ENCODE data around the gene PTTG1. TPM values are rescaled to one million over a fixed set of nuclear protein-coding genes. Genes with fewer than 3 reads are reported as not detected.
A peak's percentile ranks its signal among the peaks of the same experiment; 100 is the strongest.

PTTG1 gene
- total and polyA plus RNA-seq, 9 of the 15 experiments (the other 6 are each of a cell fraction or from before 2014, with no cell fraction given): 193 to 1,088 (median 349) TPM

DNA sequence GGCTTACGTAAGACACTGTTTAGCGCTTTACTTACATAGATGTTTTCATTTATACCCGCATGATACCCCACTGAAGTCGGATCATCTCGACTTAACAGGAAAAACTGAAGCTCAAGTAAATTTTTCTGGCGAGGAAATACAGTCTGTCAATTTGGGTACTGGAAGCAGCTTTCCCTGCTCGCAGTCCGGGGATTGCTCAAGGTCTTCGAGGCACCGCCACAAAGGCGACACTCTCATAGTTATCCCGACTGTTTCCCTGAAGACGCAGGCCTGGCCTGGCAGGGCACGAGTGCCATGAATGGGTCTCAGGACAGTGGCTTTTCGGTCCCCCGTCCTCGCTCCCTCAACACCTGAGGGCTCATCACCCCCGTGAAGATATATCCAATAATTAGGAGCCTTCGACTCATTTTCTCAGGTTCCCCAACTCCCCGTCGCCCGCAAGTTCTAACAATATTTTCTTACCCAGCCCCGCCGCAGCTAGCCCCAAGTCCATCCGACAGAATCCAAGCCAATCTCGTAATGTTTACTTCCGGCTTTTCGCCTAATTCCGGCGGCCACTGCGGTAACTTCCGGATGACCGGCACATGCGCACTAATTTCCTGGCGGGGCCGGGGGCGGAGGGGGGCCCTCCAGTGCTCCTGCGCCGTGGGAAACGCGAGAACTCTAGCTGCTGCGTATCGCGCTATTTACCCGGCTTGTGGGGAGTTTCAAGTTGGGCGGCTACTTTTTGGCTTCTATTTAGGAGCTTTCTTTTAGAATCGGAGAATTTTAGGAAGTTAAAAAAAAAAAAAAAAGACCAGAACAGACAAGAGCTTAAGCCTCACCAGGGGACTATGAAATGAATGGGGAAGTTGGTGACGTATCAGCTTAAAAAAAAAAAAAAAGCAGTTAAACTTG is 2.8 kb upstream of the PTTG1 start, which contains the start of gene SLU7 (continued):
- TF ChIP-seq MCM5 (IDR thresholded peaks at IDR 0.05; ENCODE audit: low read depth) (no peak), POLR2G (IDR thresholded peaks at IDR 0.05; ENCODE audit: low read depth, low read length) (peak; percentile 77), ILK (tag; IDR thresholded peaks at IDR 0.05; ENCODE audit: borderline replicate concordance, low read depth) (no peak), ZNF76 (CRISPR knock-in tag; IDR thresholded peaks at IDR 0.05; ENCODE audit: borderline replicate concordance) (no peak), ZNF584 (CRISPR knock-in tag; IDR thresholded peaks at IDR 0.05; ENCODE audit: low read depth) (no peak), RBBP5 (IDR thresholded peaks at IDR 0.05; ENCODE audit: borderline replicate concordance, insufficient read depth, low read length, poor library complexity, severe bottlenecking) (peak; percentile 68), RAD21 (CRISPR knock-in tag; conservative IDR thresholded peaks at IDR 0.05 in 1 of 2, IDR thresholded peaks at IDR 0.05 in 1 of 2) (no peak), MECOM (CRISPR knock-in tag; IDR thresholded peaks at IDR 0.05) (no peak), FIP1L1 (IDR thresholded peaks at IDR 0.05; ENCODE audit: low read depth, low read length, poor library complexity, severe bottlenecking) (no peak), LARP7 (IDR thresholded peaks at IDR 0.05) (no peak), NFRKB (IDR thresholded peaks at IDR 0.05; ENCODE audit: low read depth) (no peak), PRMT5 (CRISPR knock-in tag; IDR thresholded peaks at IDR 0.05) (no peak), POLR2B (IDR thresholded peaks at IDR 0.05; ENCODE audit: low read depth, partially characterized antibody) (peak; percentile 82), NR2C1 (IDR thresholded peaks at IDR 0.05) (0 out of 2 replicates have a peak, but pooled peaks have one; percentile 12), NR2C1 (tag; IDR thresholded peaks at IDR 0.05) (peak; percentile 51), ETV5 (CRISPR knock-in tag; IDR thresholded peaks at IDR 0.05; ENCODE audit: low read depth) (peak; percentile 76; the same call in 1 of the 2 replicates), ETV6 (IDR thresholded peaks at IDR 0.05; ENCODE audit: borderline replicate concordance in 1 of 2, low read depth in 2 of 2, low read length in 1 of 2) (no peak), ETV6 (CRISPR knock-in tag; IDR thresholded peaks at IDR 0.05; ENCODE audit: borderline replicate concordance) (no peak)
- TF ChIP-seq, protein P1, sequence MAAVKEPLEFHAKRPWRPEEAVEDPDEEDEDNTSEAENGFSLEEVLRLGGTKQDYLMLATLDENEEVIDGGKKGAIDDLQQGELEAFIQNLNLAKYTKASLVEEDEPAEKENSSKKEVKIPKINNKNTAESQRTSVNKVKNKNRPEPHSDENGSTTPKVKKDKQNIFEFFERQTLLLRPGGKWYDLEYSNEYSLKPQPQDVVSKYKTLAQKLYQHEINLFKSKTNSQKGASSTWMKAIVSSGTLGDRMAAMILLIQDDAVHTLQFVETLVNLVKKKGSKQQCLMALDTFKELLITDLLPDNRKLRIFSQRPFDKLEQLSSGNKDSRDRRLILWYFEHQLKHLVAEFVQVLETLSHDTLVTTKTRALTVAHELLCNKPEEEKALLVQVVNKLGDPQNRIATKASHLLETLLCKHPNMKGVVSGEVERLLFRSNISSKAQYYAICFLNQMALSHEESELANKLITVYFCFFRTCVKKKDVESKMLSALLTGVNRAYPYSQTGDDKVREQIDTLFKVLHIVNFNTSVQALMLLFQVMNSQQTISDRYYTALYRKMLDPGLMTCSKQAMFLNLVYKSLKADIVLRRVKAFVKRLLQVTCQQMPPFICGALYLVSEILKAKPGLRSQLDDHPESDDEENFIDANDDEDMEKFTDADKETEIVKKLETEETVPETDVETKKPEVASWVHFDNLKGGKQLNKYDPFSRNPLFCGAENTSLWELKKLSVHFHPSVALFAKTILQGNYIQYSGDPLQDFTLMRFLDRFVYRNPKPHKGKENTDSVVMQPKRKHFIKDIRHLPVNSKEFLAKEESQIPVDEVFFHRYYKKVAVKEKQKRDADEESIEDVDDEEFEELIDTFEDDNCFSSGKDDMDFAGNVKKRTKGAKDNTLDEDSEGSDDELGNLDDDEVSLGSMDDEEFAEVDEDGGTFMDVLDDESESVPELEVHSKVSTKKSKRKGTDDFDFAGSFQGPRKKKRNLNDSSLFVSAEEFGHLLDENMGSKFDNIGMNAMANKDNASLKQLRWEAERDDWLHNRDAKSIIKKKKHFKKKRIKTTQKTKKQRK (IDR thresholded peaks at IDR 0.05; ENCODE audit: borderline replicate concordance, low read depth, low read length): no peak
- TF ChIP-seq, protein P2, sequence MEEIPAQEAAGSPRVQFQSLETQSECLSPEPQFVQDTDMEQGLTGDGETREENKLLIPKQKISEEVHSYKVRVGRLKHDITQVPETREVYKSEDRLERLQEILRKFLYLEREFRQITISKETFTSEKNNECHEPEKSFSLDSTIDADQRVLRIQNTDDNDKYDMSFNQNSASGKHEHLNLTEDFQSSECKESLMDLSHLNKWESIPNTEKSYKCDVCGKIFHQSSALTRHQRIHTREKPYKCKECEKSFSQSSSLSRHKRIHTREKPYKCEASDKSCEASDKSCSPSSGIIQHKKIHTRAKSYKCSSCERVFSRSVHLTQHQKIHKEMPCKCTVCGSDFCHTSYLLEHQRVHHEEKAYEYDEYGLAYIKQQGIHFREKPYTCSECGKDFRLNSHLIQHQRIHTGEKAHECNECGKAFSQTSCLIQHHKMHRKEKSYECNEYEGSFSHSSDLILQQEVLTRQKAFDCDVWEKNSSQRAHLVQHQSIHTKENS (CRISPR knock-in tag; IDR thresholded peaks at IDR 0.05): no peak

Data from K562 (cell line).